ENCODE results near the gene ZNF513. TPM values are rescaled to one million over a fixed set of nuclear protein-coding genes. Genes with fewer than 3 reads are reported as not detected.

ZNF513 gene
- total and polyA plus RNA-seq, 2 donors (not counting 3 experiments of a cell fraction or from before 2014, with no cell fraction given), result 19.0 to 30.6 TPM

GRCh38 chr2:27376151-27376865 lies 4.2 kb downstream of the ZNF513 start:
- TF ChIP-seq, protein P1, sequence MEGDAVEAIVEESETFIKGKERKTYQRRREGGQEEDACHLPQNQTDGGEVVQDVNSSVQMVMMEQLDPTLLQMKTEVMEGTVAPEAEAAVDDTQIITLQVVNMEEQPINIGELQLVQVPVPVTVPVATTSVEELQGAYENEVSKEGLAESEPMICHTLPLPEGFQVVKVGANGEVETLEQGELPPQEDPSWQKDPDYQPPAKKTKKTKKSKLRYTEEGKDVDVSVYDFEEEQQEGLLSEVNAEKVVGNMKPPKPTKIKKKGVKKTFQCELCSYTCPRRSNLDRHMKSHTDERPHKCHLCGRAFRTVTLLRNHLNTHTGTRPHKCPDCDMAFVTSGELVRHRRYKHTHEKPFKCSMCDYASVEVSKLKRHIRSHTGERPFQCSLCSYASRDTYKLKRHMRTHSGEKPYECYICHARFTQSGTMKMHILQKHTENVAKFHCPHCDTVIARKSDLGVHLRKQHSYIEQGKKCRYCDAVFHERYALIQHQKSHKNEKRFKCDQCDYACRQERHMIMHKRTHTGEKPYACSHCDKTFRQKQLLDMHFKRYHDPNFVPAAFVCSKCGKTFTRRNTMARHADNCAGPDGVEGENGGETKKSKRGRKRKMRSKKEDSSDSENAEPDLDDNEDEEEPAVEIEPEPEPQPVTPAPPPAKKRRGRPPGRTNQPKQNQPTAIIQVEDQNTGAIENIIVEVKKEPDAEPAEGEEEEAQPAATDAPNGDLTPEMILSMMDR (IDR thresholded peaks at IDR 0.05; ENCODE audit: extremely low read depth in 1 of 2, insufficient read depth in 1 of 2, low read depth in 1 of 2, low read length in 2 of 2), result no peak
- TF ChIP-seq POLR2A (IDR thresholded peaks at IDR 0.05; ENCODE audit: low read depth, low read length) (peak; percentile 18), FOS (IDR thresholded peaks at IDR 0.05; ENCODE audit: borderline replicate concordance, insufficient read depth, low read length) (no peak), MAX (IDR thresholded peaks at IDR 0.05; ENCODE audit: insufficient read depth, insufficient read length) (no peak), POLR2AphosphoS5 (IDR thresholded peaks at IDR 0.05; ENCODE audit: insufficient read depth, low read depth, low read length) (no peak)
- no peak overlapping the region for H3K27ac ChIP-seq (ENCODE audit: insufficient read depth, low read depth, low read length)
- H3K36me3 ChIP-seq (ENCODE audit: control insufficient read depth in 2 of 2, extremely low read depth in 1 of 2, insufficient read depth in 2 of 2, low read length in 2 of 2), result peaks cover 21 to 45% of the 10 kb centered on the region in 2 experiments
- no peaks in the 10 kb centered on the region for H3K9me1 ChIP-seq (replicated peaks; ENCODE audit: control insufficient read depth, extremely low read depth, insufficient read depth, low read length)
- H3K4me1 ChIP-seq (ENCODE audit: control insufficient read depth, extremely low read depth, insufficient read depth, low read length), result peaks cover 22% of the 10 kb centered on the region
- FAIRE-seq (no peak), DNase-seq (ENCODE audit: low read depth, low spot score) (no peak)
- no peak overlapping the region for H3K9ac ChIP-seq (replicated peaks; ENCODE audit: extremely low read depth, insufficient read depth, low read length)
- H3K4me3 ChIP-seq (replicated peaks in 1 of 3; ENCODE audit: insufficient read depth in 1 of 3, low read depth in 1 of 3, low read length in 3 of 3), result no peak overlapping the region
- no peaks in the 10 kb centered on the region for H3K27me3 ChIP-seq (ENCODE audit: control insufficient read depth in 2 of 2, insufficient read depth in 2 of 2, low read length in 2 of 2)
- ChIA-PET POLR2A (no interaction called here), CTCF (no interaction called here)
- intact Hi-C loops (cut with micrococcal nuclease) (no loop called here), dilution Hi-C loops (cut with MboI; ENCODE audit: extremely low pct_ligation_motif_present, low sequenced_read_pairs) (no loop called here)
- peaks cover 34% of the 10 kb centered on the region for H3K79me2 ChIP-seq (ENCODE audit: control insufficient read depth, insufficient read depth, low read length)
- no peak overlapping the region for H2AFZ ChIP-seq (ENCODE audit: low read depth, low read length)
- BruUV-seq (replicated peaks), result TSS peak; percentile 0
- H3K4me2 ChIP-seq (ENCODE audit: insufficient read depth, low read length), result no peak overlapping the region
- no peaks in the 10 kb centered on the region for H3K9me3 ChIP-seq (replicated peaks; ENCODE audit: control insufficient read depth, insufficient read depth, low read length)
- no peaks in the 10 kb centered on the region for H4K20me1 ChIP-seq (replicated peaks; ENCODE audit: control insufficient read depth, extremely low read depth, insufficient read depth, low read length)

Measured in endothelial cell of umbilical vein (primary cell).